Measurements from ENCODE around the gene CMIP.
"Not testable (repeated sequence)": the region's sequence is repeated elsewhere in the genome, so short reads cannot be mapped to it uniquely, and the experiment has no call there.

CMIP gene

DNA sequence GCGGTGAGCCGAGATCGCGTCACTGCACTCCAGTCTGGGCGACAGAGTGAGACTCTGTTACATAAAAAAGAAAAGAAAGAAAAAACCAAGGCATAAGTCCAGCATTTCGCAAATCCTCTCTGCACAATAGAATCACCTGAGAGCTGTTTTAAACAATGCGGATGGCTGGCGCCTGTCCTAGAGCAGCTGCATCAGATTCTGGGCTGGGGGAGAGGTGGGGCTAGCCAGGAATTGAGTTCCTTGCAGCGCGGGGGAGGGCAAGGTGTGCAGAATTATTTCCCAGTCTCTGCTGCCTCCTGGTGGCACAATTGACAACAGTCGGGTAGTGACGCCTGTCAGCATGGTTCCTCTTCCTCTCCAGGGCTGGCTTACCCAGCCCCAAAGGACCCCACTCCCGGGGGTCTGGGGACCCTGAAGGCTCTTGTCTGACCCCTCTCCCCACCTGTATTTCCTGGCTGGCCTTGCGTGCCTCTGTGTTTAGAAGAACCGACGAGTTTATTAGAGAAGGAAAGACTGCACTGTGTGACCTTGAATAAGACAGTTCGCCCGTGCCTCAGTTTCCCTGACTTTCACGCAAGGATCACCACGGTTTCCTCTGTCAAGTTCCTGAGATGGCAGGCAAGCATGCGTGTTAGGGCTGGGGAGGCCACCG lies 293.4 kb downstream of the CMIP start:
- H3K4me3 ChIP-seq (ENCODE audit: low read length), result no peak overlapping the region
- TF ChIP-seq, protein P1, sequence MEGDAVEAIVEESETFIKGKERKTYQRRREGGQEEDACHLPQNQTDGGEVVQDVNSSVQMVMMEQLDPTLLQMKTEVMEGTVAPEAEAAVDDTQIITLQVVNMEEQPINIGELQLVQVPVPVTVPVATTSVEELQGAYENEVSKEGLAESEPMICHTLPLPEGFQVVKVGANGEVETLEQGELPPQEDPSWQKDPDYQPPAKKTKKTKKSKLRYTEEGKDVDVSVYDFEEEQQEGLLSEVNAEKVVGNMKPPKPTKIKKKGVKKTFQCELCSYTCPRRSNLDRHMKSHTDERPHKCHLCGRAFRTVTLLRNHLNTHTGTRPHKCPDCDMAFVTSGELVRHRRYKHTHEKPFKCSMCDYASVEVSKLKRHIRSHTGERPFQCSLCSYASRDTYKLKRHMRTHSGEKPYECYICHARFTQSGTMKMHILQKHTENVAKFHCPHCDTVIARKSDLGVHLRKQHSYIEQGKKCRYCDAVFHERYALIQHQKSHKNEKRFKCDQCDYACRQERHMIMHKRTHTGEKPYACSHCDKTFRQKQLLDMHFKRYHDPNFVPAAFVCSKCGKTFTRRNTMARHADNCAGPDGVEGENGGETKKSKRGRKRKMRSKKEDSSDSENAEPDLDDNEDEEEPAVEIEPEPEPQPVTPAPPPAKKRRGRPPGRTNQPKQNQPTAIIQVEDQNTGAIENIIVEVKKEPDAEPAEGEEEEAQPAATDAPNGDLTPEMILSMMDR (IDR thresholded peaks at IDR 0.05; ENCODE audit: insufficient read depth, low read depth, low read length, missing control alignments), result peak; percentile 85
- peak; percentile 96 for DNase-seq (ENCODE audit: low read depth)

DNA sequence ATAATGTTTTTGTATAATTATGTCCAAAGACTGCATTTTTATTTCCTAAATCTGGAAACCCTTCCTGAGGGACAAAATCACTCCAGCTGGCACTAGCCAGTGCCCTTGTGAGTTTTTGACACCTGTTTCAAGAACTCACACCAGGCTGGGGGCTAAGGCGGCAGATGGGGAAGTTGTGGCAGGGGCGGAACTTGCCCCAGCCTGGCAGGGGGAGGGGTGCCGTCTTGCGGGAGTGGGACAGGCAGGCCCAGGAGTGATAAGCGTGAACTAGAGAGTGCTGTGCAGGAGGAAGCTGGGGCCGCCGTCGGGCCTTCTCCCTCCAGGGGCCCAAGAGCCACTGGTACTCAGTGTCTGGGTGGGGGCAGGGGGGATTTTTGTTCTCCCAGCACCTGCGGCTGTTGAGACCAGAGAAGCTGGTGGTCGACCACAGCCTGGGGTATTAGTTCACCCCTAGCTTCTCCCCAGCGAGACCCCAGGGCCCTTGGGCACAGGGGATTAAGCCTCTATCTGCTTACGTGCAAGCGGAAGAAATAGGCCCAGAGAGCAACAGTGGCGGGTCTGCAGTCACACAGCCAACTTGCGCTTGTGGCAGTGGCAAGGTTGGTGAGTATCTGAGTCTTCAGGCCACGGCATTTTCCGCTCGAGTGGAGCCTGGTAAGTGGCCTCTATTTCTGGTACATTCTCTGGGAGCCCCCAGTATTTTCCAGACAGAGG lies 294.3 kb downstream of the CMIP start:
- DNase-seq (ENCODE audit: low read depth), result no peak
- TF ChIP-seq, protein P1 (IDR thresholded peaks at IDR 0.05; ENCODE audit: insufficient read depth, low read depth, low read length, missing control alignments), result no peak
- no peak overlapping the region for H3K4me3 ChIP-seq (ENCODE audit: low read length)

DNA sequence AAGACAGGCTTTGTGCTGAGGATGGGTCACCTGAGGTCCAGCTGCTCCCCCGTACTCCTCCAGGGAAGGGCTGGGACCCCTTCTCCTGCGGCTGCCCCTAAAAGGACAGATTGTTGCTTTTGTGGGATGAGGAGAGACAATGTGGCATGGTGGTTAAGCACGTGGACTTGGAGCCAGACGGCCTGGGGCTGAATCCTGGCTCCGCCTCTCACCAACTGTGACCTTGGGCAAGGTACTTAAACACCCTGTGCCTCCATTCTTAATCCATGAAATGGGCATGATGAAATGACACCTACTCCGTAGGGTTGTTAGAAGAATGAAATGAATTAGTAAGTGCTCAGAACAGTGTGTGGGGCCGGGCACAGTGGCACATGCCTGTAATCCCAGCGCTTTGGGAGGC lies 294.9 kb downstream of the CMIP start:
- DNase-seq (ENCODE audit: low read depth), result no peak
- H3K4me3 ChIP-seq (ENCODE audit: low read length), result no peak overlapping the region
- TF ChIP-seq, protein P1 (IDR thresholded peaks at IDR 0.05; ENCODE audit: insufficient read depth, low read depth, low read length, missing control alignments), result no peak

DNA sequence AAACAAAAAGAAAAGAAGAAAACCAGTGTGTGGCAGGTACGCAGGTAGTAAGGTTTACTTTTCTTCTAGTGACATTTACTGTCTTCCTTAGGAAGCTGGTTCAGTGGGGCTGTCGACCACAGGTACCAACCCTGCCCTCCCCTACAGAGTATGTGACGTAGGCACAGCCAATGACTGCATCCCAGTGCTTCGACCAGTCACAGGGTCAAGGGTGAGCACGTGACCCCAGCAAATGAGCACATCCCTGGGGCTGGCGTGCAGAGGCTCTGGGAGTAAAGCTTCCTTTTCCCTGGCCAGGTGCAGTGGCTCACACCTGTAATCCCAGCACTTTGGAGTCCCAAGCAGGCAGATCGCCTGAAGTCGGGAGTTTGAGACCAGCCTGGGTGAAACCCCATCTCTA lies 295.6 kb downstream of the CMIP start:
- no peak overlapping the region for H3K4me3 ChIP-seq (ENCODE audit: low read length)
- DNase-seq (ENCODE audit: low read depth), result no peak

DNA sequence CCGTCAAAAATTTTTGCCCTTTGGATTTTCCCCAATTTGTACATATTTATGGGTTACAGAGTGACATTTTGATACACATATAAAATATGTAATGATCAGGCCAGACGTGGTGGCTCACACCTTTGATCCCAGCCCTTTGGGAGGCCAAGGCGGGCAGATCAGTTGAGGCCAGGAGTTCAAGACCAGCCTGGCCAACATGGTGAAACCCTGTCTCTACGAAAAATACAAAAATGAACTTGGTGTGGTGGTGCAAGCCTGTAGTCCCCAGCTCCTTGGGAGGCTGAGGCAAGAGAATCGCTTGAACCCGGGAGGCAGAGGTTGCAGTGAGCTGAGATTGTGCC lies 296.8 kb downstream of the CMIP start:
- H3K4me3 ChIP-seq (ENCODE audit: low read length); DNase-seq (ENCODE audit: low read depth): not testable (repeated sequence)

More for the DNA sequence above, 295.6 kb downstream of the CMIP start:
- TF ChIP-seq, protein P1 (IDR thresholded peaks at IDR 0.05; ENCODE audit: insufficient read depth, low read depth, low read length, missing control alignments), result no peak

DNA sequence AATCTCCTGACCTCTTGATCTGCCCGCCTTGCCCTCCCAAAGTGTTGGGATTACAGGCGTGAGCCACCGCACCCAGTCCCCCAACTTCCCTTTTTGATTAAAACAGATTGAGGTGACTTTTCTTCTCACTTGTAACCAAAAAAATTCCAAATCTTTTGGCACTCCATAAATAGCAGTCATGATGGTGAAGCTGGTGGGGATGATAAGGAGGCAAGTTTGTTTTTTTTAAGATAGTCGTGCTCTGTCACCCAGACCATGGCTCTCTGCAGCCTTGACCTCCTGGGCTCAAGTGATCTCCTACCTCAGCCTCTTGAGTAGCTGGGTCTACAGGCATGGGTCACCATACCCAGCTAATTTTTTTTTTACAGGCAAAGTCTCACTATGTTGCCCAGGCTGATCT lies 299.8 kb downstream of the CMIP start:
- TF ChIP-seq, protein P1 (IDR thresholded peaks at IDR 0.05; ENCODE audit: insufficient read depth, low read depth, low read length, missing control alignments), result no peak
- no peak for DNase-seq (ENCODE audit: low read depth)
- no peak overlapping the region for H3K4me3 ChIP-seq (ENCODE audit: low read length)

DNA sequence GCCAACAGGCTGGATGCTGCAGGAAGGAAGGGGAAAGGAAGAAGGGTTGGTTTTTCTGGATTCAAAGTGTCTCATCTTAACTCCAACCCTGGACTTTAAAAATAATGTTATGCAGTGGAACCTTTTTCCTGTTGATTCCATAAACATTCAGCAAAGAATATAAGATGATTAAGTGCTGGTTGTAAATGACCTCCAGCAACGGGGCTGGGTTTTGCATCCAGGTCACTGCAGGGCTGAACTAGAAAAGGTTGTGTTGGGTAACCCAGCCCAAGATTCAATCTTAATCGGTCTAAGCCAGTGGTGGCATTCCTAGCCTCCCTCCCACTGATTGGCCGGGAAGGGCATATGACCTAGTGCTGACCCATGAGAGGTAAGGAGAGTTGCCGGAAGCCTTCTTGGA lies 300.3 kb downstream of the CMIP start:
- TF ChIP-seq, protein P1 (IDR thresholded peaks at IDR 0.05; ENCODE audit: insufficient read depth, low read depth, low read length, missing control alignments), result no peak
- DNase-seq (ENCODE audit: low read depth), result no peak
- H3K4me3 ChIP-seq (ENCODE audit: low read length), result no peak overlapping the region
